NT2/D1 (cell line): ENCODE measurements around the gene PLD1.

Source experiments
- SUZ12 ChIP-seq: IDR thresholded peaks from 2 replicates; pipeline ENCODE4 v1.6.1; 2011; ENCODE audit not compliant: insufficient read length, insufficient read depth; ENCODE audit errors: extremely low read depth
- YY1 ChIP-seq: IDR thresholded peaks from 2 replicates; pipeline ENCODE4 v1.6.1; 2011; ENCODE audit not compliant: insufficient read length, insufficient read depth
- ZNF274 ChIP-seq: IDR thresholded peaks from 2 replicates; pipeline ENCODE4 v1.6.1; 2011; ENCODE audit warnings: mild to moderate bottlenecking, low read depth, low read length

DNA sequence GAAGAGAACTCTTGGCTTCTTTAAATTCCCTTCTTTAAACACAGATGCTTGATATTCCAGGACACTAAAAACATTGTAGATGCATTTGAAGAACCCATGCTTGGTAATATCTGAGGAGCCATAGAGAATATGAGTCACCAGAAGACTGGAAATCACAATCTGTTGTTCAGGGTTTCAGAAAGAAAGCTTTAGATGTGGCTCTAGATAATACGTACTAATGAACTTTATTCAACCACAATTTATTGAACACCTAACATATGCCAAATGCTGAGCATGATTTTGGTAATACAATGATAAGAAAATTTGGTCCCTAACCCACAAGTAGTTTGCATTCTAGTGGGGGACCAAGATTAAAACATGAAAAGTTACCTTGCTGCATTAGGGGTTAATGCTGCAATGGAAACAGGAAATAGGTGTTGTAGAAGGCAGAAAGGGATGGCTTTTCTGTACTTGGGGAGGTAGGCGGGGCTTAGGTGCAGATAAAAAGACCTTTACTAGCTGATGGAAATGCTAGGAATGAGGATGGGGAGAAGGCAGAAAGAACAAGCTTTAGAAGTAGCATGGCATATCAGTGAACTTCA, 11.6 kb upstream of the PLD1 start:
- TF ChIP-seq YY1 (no peak), ZNF274 (no peak), SUZ12 (no peak)
